Peyer's patch (tissue), 4 donors: ENCODE measurements around the gene COL3A1.

ENCODE experiments used
- CTCF ChIP-seq, 6 experiments: fragments of 450-650 bp in 4 of 6; fragments of 200-600 bp in 2 of 6; sonication (generic) in 1 of 6; IDR thresholded peaks; one replicate each; pipeline ENCODE4 v1.5.1; 2017 to 2019; ENCODE audit warnings: antibody characterized with exemption in 6 of 6, mild to moderate bottlenecking in 3 of 6, moderate library complexity in 1 of 6
- POLR2A ChIP-seq, 2 donors: fragments of 450-650 bp; IDR thresholded peaks; one replicate each; pipeline ENCODE4 v1.5.1; 2017; ENCODE audit warnings: antibody characterized with exemption in 2 of 2, mild to moderate bottlenecking in 2 of 2, moderate library complexity in 2 of 2

GRCh38 chr2:189000221-189000620 is 26.0 kb downstream of the COL3A1 start:
- TF ChIP-seq POLR2A (IDR thresholded peaks at IDR 0.05) (no peak), CTCF (IDR thresholded peaks at IDR 0.05) (no peak)
